ENCODE results near the gene DPF1.
A peak's percentile ranks its signal among the peaks of the same experiment; 100 is the strongest.

The DPF1 gene

DNA sequence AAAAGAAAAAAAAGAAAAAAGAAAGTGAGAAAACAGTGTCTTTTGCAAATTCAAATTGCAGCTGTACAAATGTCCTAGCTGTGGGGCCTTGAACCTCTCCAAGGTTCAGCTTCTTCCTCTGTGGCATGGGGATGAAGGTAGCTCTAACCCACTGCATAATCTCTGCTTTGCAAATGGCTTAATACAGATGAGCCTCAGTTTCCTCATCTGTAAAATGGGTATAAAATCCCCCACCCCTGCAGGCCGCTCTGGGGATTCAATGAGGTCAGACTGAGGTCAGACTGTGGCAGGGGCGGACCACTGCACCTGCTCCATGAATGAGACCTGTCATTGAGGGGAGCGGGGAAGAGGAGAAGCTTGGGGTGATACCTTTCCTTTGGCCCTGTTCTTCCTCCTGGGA lies 5.8 kb downstream of the DPF1 start:
- Histone ChIP-seq H3K9me3 (ENCODE audit: control insufficient read depth in 2 of 2, low read length in 2 of 2) (no peaks in the 10 kb centered on the region), H3K36me3 (ENCODE audit: control insufficient read depth in 2 of 2, insufficient read depth in 2 of 2, low read length in 2 of 2) (no peaks in the 10 kb centered on the region), H3K27me3 (ENCODE audit: control insufficient read depth in 1 of 2, insufficient read depth in 2 of 2, low read length in 2 of 2) (peaks cover 25 to 42% of the 10 kb centered on the region in 2 donors), H3K27ac (ENCODE audit: low read length) (no peak overlapping the region), H3K4me1 (ENCODE audit: control insufficient read depth, insufficient read depth, low read length) (no peaks in the 10 kb centered on the region), H3K4me3 (ENCODE audit: low read length in 2 of 2) (no peak overlapping the region), H3K9ac (ENCODE audit: low read length in 2 of 2) (no peak overlapping the region)

- Histone ChIP-seq H3K4me3 (ENCODE audit: low read length in 2 of 2) (no peak overlapping the region), H3K27ac (ENCODE audit: low read length) (no peak overlapping the region), H3K36me3 (ENCODE audit: control insufficient read depth in 2 of 2, insufficient read depth in 2 of 2, low read length in 2 of 2) (no peaks in the 10 kb centered on the region), H3K9ac (ENCODE audit: low read length in 2 of 2) (no peak overlapping the region), H3K27me3 (ENCODE audit: control insufficient read depth in 1 of 2, insufficient read depth in 2 of 2, low read length in 2 of 2) (peaks cover 19 to 35% of the 10 kb centered on the region in 2 donors), H3K4me1 (ENCODE audit: control insufficient read depth, insufficient read depth, low read length) (no peaks in the 10 kb centered on the region), H3K9me3 (ENCODE audit: control insufficient read depth in 2 of 2, low read length in 2 of 2) (no peaks in the 10 kb centered on the region)
These were observed 7.0 kb downstream of the DPF1 start for GRCh38 chr19:38216785-38217641.

GRCh38 chr19:38213911-38214625 lies 10.0 kb downstream of the DPF1 start:
- Histone ChIP-seq H3K9me3 (ENCODE audit: control insufficient read depth in 2 of 2, low read length in 2 of 2) (no peaks in the 10 kb centered on the region), H3K4me1 (ENCODE audit: control insufficient read depth, insufficient read depth, low read length) (peaks cover 20% of the 10 kb centered on the region), H3K27me3 (ENCODE audit: control insufficient read depth in 1 of 2, insufficient read depth in 2 of 2, low read length in 2 of 2) (peaks cover 33 to 57% of the 10 kb centered on the region in 2 donors), H3K4me3 (ENCODE audit: low read length in 2 of 2) (no peak overlapping the region), H3K27ac (ENCODE audit: low read length) (no peak overlapping the region), H3K9ac (ENCODE audit: low read length in 2 of 2) (no peak overlapping the region), H3K36me3 (ENCODE audit: control insufficient read depth in 2 of 2, insufficient read depth in 2 of 2, low read length in 2 of 2) (no peaks in the 10 kb centered on the region)

DNA sequence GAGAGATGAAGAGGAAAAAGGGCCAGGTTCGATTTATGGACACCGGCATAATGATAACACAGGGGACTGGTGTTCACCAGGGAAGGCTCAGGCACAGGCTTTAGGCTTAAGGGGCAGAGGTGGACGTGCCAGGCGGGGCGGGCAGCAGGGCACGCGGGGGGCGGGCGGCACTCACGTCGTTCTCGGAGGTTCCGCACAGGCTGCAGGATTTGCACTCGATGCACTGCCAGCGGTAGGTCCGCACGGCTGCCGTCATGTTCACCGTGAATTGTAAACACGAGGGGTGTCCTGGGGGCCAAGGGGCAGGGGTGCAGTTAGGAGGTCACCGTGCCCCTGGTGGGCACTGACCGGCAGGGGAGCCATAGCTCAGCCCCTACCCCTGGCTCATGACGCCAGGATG lies 10.6 kb downstream of the DPF1 start:
- H3K4me1 ChIP-seq (ENCODE audit: control insufficient read depth, insufficient read depth, low read length) = peaks cover 20% of the 10 kb centered on the region
- no peaks in the 10 kb centered on the region for H3K9me3 ChIP-seq (ENCODE audit: control insufficient read depth in 2 of 2, low read length in 2 of 2)
- H3K27me3 ChIP-seq (ENCODE audit: control insufficient read depth in 1 of 2, insufficient read depth in 2 of 2, low read length in 2 of 2) = peaks cover 34 to 60% of the 10 kb centered on the region in 2 donors
- H3K36me3 ChIP-seq (ENCODE audit: control insufficient read depth in 2 of 2, insufficient read depth in 2 of 2, low read length in 2 of 2) = no peaks in the 10 kb centered on the region
- no peak overlapping the region for H3K27ac ChIP-seq (ENCODE audit: low read length)
- no peak overlapping the region for H3K4me3 ChIP-seq (ENCODE audit: low read length in 2 of 2)
- H3K9ac ChIP-seq (ENCODE audit: low read length in 2 of 2) = no peak overlapping the region

GRCh38 chr19:38211766-38212165 lies 12.3 kb downstream of the DPF1 start:
- Histone ChIP-seq H3K4me1 (ENCODE audit: control insufficient read depth, insufficient read depth, low read length) (peaks cover 20% of the 10 kb centered on the region), H3K27me3 (ENCODE audit: control insufficient read depth in 1 of 2, insufficient read depth in 2 of 2, low read length in 2 of 2) (peaks cover 30 to 60% of the 10 kb centered on the region in 2 donors), H3K27ac (ENCODE audit: low read length) (no peak overlapping the region), H3K4me3 (ENCODE audit: low read length in 2 of 2) (no peak overlapping the region), H3K36me3 (ENCODE audit: control insufficient read depth in 2 of 2, insufficient read depth in 2 of 2, low read length in 2 of 2) (no peaks in the 10 kb centered on the region), H3K9ac (ENCODE audit: low read length in 2 of 2) (no peak overlapping the region), H3K9me3 (ENCODE audit: control insufficient read depth in 2 of 2, low read length in 2 of 2) (no peaks in the 10 kb centered on the region)

DNA sequence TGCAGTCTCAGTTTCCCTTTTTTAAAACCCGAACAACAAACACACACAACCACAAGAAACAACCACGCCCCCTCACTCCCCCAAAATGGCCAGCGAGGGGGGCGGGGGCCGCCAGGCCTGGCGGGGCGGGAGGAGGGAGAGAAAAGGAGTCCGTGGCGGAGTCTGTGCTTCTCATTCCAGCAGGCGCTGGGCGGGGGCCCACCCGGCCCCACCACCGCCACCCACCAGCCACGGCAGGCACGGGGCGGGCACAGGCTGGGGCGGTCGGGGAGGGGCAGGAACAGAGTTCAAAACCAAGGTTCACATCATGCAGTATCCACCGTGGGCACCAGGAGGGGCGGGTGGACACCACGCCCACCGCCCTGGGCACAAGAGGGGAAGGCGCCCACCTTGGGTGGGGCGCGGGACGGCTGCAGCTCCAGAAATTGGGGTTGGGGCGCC lies 12.9 kb downstream of the DPF1 start:
- Histone ChIP-seq H3K4me3 (ENCODE audit: low read length in 2 of 2) (no peak overlapping the region), H3K27ac (ENCODE audit: low read length) (no peak overlapping the region), H3K27me3 (ENCODE audit: control insufficient read depth in 1 of 2, insufficient read depth in 2 of 2, low read length in 2 of 2) (peaks cover 30 to 58% of the 10 kb centered on the region in 2 donors), H3K36me3 (ENCODE audit: control insufficient read depth in 2 of 2, insufficient read depth in 2 of 2, low read length in 2 of 2) (peaks cover 0 to 3% of the 10 kb centered on the region in 2 donors), H3K9ac (ENCODE audit: low read length in 2 of 2) (no peak overlapping the region), H3K9me3 (ENCODE audit: control insufficient read depth in 2 of 2, low read length in 2 of 2) (no peaks in the 10 kb centered on the region), H3K4me1 (ENCODE audit: control insufficient read depth, insufficient read depth, low read length) (peaks cover 20% of the 10 kb centered on the region)

GRCh38 chr19:38210458-38210987 lies 13.5 kb downstream of the DPF1 start:
- H3K4me1 ChIP-seq (ENCODE audit: control insufficient read depth, insufficient read depth, low read length) = peaks cover 20% of the 10 kb centered on the region
- peaks cover 30 to 55% of the 10 kb centered on the region in 2 donors for H3K27me3 ChIP-seq (ENCODE audit: control insufficient read depth in 1 of 2, insufficient read depth in 2 of 2, low read length in 2 of 2)
- H3K36me3 ChIP-seq (ENCODE audit: control insufficient read depth in 2 of 2, insufficient read depth in 2 of 2, low read length in 2 of 2) = peaks cover 0 to 5% of the 10 kb centered on the region in 2 donors
- peak overlapping the region; percentile 55 for H3K27ac ChIP-seq (ENCODE audit: low read length)
- H3K9ac ChIP-seq (ENCODE audit: low read length in 2 of 2) = no peak overlapping the region
- peak overlapping the region in 1 of 2 donors; percentile 49 for H3K4me3 ChIP-seq (ENCODE audit: low read length in 2 of 2)
- H3K9me3 ChIP-seq (ENCODE audit: control insufficient read depth in 2 of 2, low read length in 2 of 2) = no peaks in the 10 kb centered on the region

GRCh38 chr19:38209671-38210457 lies 14.2 kb downstream of the DPF1 start:
- H3K4me1 ChIP-seq (ENCODE audit: control insufficient read depth, insufficient read depth, low read length) = peaks cover 20% of the 10 kb centered on the region
- peaks cover 30 to 55% of the 10 kb centered on the region in 2 donors for H3K27me3 ChIP-seq (ENCODE audit: control insufficient read depth in 1 of 2, insufficient read depth in 2 of 2, low read length in 2 of 2)
- no peaks in the 10 kb centered on the region for H3K9me3 ChIP-seq (ENCODE audit: control insufficient read depth in 2 of 2, low read length in 2 of 2)
- H3K9ac ChIP-seq (ENCODE audit: low read length in 2 of 2) = peak overlapping the region; percentile 42 to 48
- H3K36me3 ChIP-seq (ENCODE audit: control insufficient read depth in 2 of 2, insufficient read depth in 2 of 2, low read length in 2 of 2) = peaks cover 0 to 5% of the 10 kb centered on the region in 2 donors
- peak overlapping the region; percentile 55 for H3K27ac ChIP-seq (ENCODE audit: low read length)
- H3K4me3 ChIP-seq (ENCODE audit: low read length in 2 of 2) = peak overlapping the region; percentile 25 to 49

DNA sequence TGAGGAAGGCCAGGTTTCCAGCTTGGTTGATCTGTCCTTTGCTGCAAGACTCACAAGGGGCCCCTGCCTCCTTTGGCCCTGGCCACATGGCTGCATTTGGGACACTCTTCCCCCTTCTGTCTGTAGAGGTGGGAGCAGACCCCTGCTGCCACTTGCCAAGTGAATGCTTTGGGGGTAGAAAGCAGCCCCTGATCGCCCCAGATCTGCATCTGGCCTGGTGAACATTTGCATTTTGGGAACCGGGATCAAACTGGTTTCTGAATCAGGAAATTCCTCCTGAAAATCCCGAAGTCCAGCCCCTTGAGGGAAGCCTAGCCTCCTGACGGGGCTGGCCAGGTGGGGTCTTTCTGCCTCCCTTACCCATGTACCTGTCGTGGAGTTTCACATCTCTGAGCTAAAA lies 14.9 kb downstream of the DPF1 start:
- Histone ChIP-seq H3K4me1 (ENCODE audit: control insufficient read depth, insufficient read depth, low read length) (peaks cover 20% of the 10 kb centered on the region), H3K27me3 (ENCODE audit: control insufficient read depth in 1 of 2, insufficient read depth in 2 of 2, low read length in 2 of 2) (peaks cover 26 to 51% of the 10 kb centered on the region in 2 donors), H3K9ac (ENCODE audit: low read length in 2 of 2) (peak overlapping the region in 1 of 2 donors; percentile 38), H3K36me3 (ENCODE audit: control insufficient read depth in 2 of 2, insufficient read depth in 2 of 2, low read length in 2 of 2) (peaks cover 0 to 5% of the 10 kb centered on the region in 2 donors), H3K27ac (ENCODE audit: low read length) (no peak overlapping the region), H3K4me3 (ENCODE audit: low read length in 2 of 2) (peak overlapping the region; percentile 15 to 25), H3K9me3 (ENCODE audit: control insufficient read depth in 2 of 2, low read length in 2 of 2) (no peaks in the 10 kb centered on the region)

DNA sequence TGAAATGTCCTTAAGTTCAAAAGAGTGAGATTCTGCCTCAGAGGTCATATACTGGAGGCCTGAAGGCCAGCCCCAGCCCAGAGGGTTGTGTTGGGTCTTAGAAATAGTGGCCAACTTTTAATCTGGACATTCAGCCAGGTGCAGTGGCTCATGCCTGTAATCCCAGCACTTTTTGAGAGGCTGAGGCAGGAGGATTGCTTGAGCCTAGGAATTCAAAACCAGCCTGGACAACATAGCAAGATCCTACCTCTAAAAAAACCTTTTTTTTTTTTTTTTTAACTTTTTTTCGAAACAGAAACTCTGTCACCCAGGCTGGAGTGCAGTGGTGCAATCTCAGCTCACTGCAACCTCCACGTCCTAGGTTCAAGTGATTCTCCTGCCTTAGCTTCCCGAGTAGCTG lies 15.5 kb downstream of the DPF1 start:
- H3K27me3 ChIP-seq (ENCODE audit: control insufficient read depth in 1 of 2, insufficient read depth in 2 of 2, low read length in 2 of 2) = peaks cover 21 to 45% of the 10 kb centered on the region in 2 donors
- no peak overlapping the region for H3K27ac ChIP-seq (ENCODE audit: low read length)
- H3K9me3 ChIP-seq (ENCODE audit: control insufficient read depth in 2 of 2, low read length in 2 of 2) = no peaks in the 10 kb centered on the region
- no peak overlapping the region for H3K4me3 ChIP-seq (ENCODE audit: low read length in 2 of 2)
- H3K4me1 ChIP-seq (ENCODE audit: control insufficient read depth, insufficient read depth, low read length) = peaks cover 20% of the 10 kb centered on the region
- H3K9ac ChIP-seq (ENCODE audit: low read length in 2 of 2) = no peak overlapping the region
- H3K36me3 ChIP-seq (ENCODE audit: control insufficient read depth in 2 of 2, insufficient read depth in 2 of 2, low read length in 2 of 2) = peaks cover 0 to 5% of the 10 kb centered on the region in 2 donors
